NCI-H524 (cell line): ENCODE data around the gene RPL13A.

Source experiments
- DNase-seq, 2 experiments: peaks; one replicate each; lab custom pipeline; 2025; lab: John Stamatoyannopoulos, UW

Gene RPL13A

DNA sequence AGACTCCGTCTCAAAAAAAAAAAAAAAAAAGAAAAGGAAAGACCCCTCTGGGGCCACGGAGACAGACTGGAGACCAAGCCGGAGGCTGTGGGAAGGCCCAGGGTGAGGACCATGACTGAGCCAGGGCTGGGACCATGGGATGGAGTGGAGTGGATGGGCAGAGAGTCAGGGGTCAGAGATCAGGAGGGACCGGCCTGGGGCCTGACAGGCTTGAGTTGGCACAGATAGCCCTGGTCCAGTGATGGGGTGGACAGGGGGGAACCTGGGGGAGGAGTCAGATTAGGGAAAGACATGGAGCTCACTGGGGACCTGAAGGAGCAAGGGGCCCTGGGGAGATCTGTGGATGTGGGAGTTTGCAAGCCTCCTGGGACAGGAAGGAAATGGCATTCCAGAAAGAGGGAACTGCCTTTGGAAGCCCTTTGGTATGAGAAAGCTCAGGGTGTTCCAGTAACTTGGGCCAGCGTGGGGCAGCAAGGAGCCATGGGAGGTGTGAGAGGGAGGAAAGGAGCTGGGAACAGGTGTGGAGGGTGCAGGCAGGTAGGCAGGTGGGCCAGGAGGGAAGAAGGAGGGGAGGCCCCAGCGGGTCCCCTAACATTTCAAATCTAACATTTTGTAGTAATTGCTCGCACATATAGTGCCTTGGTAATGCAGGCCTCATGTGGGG lies 6.3 kb upstream of the RPL13A start:
- DNase-seq, result no peak

DNA sequence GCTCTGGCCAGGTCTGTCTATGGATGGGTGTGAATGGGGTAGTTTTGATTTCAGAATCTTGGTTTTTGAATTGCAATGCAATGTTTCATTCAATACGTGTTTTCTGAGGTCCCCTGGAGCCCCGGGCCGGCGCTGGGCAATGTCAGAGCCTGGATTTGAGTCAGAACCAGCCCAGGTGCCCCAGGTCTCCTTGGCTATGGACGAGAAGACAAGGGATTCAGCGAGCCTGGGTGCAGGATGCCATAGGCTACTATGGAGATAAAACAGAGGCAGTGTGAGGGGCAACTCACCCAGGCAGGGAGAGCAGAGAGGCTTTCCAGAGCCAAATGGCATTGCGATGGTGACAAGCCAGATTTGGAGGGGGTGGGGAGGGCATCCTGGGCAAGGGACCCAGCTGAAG lies 1.2 kb upstream of the RPL13A start:
- DNase-seq, result no peak

DNA sequence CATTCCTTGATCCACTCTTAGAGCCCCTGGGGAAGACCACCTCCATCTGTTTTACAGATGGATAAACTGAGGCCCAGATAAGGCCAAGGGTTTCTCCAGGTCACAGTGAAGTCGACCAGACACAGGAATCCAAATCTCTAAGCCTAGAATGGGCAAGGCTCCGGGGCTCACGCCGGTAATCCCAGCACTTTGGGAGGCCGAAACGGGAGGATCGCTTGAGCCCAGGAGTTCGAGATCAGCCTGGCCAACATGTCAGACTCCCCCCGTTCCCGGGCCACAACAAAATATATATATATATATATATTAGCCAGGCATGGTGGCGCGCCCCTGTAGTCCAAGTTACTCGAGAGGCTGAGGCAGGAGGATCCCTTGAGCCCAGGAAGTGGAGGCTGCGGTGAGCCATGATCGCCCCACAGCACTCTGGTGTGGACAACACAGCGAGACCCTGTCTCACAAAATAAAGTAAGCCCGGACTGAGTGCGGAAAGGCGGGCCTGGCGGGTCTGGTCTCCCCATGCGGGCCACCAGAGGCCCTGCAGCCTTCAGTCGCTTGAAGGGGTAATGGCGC lies 615 bp upstream of the RPL13A start:
- DNase-seq, result no peak

DNA sequence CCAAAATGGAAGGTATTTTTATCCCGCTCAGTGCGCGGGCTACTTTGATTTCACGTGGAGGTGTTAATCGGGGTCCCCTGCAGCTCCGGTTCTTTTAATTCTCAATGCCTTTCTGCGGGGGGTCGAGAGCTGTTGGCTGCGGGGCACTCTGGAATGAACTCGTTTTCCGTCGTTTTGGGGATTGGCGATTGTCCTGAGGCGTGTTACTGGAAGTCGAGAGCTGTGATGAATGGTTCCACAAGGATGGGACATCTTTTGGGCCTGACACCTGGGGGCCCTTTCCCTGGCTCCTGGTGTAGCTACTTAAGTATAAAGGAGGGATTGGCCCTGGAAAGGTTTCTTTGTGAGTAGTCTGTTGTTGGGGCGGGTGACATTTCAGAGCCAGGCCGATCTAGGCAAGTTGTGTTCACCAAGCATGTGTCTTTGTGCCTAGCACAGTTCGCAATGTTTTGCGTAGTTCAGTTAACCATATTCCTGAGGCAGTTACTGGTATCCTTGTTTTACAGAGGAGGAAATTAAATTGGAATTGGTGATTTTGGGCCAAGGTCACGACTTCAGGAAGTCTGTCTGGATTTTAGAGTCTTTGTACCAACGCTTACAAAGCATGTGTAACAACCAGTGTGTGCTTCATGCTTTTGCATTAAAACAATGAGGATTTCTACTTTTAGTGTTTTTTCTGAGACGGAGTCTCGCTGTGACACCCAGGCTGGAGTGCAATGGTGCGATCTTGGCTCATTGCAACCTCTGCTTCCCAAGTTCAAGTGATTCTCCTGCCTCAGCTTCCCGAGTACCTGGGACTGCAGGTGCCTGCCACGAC lies 846 bp downstream of the RPL13A start:
- DNase-seq, result no peak

DNA sequence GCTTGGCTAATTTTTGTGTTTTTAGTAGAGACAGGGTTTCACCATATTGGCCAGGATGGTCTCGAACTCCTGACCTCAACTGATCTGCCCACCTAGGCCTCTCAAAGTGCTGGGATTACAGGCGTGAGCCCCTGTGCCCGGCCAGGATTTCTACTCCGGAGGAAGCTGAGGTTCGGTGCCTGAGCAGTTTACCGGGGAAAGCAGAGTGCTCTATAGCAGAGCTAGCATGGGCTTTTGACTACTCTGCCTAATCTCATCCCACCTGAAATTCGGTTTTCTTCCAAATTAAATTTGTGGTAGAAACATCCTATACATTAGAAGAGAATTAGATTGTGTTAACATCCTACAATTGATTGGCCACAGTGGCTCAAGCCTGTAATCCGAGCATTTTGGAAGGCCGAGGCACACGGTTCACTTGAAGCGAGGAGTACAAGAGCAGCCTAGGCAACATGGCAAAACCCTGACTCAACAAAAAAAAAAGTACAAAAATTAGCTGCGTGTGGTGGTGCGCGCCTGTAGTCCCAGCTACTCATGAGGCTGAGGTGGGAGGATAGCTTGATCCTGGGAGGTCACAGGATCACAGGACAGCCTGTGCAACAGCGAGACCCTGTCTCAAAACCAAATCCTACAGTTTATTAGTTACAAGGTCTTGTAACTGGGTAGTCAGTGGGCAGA lies 1.6 kb downstream of the RPL13A start:
- DNase-seq, result no peak

DNA sequence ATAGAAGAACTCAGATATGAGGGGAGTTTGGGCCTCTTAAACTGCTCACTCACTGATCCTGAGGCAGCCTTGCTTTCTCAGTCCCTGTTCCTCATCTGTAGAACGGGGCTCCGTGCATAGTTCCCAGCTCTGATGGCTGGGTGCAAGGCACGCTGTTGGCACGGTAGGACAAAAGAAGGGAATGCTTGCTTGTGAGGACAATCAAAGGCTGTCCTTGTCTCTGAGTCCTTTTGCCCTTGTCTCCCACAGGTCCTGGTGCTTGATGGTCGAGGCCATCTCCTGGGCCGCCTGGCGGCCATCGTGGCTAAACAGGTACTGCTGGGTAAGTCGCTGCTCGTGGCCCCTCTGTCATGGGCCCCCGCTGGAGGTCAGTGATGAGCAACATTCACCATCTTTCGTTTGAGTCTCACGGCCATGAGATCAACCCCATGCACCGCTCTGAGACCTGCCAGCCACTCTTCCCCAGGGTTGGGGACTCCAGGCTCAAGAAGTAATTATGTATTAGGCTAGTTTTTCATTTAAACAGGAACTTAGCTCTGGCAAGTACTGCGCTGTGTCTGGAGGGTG lies 2.3 kb downstream of the RPL13A start:
- DNase-seq, result no peak

DNA sequence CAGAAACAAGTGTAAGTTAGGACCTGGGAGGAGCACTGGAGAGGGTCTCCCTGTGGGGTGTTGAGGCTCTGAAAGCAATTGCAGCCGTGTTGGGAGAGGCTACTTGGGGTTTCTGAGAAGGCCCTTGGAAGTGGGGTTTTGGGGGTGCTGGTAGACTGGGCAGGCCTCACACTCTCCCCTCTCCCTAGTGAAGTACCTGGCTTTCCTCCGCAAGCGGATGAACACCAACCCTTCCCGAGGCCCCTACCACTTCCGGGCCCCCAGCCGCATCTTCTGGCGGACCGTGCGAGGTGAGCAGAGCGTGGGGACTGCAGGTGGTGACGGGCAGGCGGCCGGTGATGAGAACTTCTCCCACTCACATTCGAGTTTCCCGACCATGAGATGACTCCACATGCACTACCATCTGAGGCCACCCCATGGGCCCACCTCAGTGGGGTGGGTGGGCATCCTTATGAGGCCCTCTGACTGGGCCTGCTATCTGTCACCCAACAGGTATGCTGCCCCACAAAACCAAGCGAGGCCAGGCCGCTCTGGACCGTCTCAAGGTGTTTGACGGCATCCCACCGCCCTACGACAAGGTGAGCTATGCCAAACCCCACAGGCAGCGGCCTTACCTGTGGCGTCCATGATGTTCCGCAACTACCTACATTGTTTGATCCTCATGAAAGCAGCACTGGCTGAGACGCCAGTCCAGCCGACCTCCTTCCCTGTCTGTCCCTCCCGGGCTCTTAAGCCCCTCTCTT lies 3.0 kb downstream of the RPL13A start:
- no peak for DNase-seq

DNA sequence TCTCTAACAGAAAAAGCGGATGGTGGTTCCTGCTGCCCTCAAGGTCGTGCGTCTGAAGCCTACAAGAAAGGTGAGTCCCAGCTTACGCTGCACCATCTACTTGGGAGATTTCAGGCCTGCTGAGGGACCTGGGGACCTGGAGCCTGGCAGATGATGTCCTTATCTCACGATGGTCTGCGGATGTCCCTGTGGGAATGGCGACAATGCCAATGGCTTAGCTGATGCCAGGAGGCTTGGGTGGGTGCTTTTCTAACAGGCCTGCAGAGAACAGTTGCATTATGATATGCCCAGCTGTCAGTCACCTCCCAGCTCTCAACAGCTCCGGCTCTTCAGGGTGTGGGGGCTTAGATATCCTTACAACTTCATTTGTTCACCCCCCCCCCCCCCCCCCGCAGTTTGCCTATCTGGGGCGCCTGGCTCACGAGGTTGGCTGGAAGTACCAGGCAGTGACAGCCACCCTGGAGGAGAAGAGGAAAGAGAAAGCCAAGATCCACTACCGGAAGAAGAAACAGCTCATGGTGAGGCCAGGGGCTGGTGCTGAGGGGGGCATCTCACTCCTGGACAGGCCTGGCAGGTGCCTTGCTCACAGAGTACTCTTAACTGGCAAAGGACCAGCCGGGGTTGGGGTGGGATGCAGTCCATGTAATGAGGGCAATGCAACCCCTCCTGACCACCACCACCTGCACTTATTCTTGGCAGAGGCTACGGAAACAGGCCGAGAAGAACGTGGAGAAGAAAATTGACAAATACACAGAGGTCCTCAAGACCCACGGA lies 3.8 kb downstream of the RPL13A start:
- no peak for DNase-seq

DNA sequence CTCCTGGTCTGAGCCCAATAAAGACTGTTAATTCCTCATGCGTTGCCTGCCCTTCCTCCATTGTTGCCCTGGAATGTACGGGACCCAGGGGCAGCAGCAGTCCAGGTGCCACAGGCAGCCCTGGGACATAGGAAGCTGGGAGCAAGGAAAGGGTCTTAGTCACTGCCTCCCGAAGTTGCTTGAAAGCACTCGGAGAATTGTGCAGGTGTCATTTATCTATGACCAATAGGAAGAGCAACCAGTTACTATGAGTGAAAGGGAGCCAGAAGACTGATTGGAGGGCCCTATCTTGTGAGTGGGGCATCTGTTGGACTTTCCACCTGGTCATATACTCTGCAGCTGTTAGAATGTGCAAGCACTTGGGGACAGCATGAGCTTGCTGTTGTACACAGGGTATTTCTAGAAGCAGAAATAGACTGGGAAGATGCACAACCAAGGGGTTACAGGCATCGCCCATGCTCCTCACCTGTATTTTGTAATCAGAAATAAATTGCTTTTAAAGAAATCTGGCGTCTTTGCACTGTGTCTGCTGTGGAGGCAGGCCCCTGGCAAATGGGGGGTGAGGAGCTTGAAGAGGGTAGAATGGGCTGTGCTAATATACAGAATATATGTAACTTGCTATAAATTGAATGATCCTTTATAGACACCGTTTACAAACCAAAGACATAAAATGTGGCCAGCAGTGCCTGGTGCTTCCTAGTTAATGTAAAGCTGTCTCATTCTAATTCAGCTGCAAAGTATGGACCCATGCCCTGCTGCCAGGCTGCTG lies 4.6 kb downstream of the RPL13A start:
- no peak for DNase-seq

DNA sequence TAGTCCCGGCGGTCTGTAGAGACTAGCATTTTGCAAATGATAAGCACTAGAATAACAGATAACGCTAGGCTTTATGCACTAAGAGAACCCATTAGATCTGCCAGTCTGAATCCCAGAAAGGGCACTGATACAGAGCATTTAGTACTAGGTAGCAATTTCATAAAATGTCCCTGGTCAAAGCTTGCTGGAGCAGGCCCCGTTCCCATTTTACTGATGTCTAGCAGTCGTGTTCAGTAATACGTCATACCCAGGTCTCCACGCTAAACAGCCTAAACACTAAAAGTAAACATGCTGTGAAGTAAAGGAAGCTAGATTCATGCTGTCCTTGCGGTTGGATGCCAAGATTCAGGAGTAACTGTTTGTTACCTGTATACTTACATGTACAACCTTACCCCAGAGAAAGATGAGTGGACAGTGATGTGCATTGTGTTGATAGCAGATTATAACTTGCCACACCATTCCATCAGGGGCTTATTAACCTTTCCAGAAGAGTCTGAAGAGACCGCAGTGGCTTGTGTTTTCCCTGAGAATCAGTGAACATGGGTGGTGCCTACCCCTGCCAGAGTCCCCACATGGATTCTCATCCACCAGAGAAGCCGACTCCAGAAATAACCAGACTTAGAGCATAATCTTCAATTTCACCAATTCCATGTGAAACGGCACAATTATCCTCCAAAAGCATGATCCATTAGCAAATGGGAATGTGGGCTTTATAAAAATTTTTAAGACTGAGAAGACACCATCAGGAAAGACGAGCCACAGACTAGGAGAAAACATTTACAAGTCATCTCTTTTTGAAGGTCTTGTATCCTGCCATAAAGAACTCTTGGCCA lies 5.4 kb downstream of the RPL13A start:
- DNase-seq, result peak in 1 of 2 experiments; percentile 56

DNA sequence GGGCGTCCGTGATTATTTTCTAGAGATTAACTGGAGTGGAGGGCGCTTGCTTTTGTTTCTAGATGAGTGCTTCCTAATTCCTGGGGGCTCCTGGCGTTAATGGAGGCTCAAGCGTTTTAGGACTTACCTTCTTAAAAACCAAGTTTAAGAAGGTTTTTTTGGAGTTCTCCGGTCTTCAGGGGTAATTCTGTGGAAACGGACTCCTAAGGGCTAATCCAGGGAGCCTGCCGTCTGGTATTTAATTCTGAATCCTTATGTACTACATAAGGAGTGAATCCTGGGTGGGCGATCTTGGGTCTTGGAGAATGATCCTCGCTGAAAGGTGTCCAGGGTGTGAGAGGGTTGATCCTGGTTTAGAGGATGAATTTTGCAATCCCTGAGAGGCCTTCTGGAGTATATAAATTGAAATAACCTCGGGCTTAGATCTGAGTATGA lies 9.2 kb downstream of the RPL13A start:
- no peak for DNase-seq

DNA sequence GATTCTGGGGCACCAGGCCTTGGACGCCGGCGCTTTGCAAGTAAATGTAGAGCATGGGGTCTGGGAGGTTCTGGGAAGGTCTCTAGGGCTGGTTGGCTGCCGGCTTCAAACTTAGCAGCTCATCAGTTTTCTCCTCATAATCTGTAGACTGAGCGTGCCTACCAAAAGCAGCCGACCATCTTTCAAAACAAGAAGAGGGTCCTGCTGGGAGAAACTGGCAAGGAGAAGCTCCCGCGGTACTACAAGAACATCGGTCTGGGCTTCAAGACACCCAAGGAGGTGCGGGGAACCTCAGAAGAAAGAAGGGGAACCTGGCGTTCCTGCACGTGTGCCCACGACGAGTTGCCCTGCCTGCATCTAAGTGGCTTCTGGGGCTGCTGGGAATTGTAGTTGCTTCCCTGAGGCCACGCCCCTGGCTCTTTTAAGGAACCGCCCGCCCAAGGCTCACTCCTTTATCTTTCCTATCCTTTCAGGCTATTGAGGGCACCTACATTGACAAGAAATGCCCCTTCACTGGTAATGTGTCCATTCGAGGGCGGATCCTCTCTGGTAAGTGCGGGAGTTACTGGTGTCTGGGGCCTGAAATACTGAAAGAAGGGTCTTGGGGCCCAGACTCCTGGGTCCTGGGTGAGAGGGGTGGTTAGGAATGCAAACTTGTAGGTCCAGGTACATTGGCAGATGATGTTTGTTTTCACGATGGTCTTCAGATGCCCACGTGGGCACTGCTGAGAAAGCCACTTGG lies 9.8 kb downstream of the RPL13A start:
- DNase-seq, result peak in 1 of 2 experiments; percentile 35

DNA sequence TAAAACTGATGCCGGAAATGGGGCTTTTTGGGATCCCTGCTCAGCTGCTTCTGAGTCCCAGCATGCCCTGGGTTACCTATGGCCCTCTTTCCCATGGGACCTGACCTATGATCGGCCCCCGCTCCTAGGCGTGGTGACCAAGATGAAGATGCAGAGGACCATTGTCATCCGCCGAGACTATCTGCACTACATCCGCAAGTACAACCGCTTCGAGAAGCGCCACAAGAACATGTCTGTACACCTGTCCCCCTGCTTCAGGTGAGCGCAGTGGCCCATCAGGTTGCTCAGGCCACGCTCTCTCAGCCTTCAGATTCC lies 10.3 kb downstream of the RPL13A start:
- DNase-seq, result no peak

DNA sequence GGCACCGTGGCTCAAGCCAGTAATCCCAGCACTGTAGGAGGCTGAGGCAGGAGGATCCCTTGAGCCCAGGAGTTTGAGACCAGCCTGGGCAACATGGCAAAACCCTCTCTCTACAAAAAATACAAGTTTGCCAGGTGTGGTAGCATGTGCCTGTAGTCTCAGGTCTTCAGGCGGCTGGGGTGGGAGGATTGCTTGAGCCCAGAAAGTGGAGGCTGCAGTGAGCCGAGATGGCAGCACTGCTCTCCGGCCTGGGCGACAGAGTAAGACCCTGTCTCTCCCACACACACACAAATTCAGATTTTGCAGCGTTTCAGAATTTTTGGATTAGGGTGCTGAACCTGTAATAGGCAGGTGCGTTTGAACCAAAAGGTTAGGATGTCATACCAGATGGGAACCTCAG lies 11.1 kb downstream of the RPL13A start:
- DNase-seq, result no peak

DNA sequence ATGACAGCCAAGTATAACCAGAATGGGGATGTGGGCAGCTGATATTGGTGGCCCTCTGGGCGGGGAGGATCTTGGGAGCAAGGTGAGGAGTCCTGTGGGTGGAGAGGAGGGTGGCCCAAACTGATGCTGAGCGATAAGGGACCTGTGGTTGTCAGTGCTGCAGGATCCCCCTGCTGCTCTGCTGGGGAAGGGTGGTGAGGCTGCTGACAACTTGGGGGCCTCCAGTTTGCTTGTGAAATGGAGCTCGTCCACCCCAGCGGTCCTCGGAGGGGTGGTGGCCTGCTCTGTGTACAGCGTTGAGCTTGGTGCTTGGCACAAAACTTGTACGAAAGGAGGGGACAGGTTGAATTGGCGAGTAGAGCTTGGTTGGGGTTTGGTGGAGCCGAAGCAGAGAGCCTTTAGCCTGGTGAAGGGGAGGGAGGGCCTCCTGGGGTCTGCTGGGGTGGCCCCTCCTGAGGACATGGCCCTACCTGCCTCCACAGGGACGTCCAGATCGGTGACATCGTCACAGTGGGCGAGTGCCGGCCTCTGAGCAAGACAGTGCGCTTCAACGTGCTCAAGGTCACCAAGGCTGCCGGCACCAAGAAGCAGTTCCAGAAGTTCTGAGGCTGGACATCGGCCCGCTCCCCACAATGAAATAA lies 11.7 kb downstream of the RPL13A start:
- no peak for DNase-seq

DNA sequence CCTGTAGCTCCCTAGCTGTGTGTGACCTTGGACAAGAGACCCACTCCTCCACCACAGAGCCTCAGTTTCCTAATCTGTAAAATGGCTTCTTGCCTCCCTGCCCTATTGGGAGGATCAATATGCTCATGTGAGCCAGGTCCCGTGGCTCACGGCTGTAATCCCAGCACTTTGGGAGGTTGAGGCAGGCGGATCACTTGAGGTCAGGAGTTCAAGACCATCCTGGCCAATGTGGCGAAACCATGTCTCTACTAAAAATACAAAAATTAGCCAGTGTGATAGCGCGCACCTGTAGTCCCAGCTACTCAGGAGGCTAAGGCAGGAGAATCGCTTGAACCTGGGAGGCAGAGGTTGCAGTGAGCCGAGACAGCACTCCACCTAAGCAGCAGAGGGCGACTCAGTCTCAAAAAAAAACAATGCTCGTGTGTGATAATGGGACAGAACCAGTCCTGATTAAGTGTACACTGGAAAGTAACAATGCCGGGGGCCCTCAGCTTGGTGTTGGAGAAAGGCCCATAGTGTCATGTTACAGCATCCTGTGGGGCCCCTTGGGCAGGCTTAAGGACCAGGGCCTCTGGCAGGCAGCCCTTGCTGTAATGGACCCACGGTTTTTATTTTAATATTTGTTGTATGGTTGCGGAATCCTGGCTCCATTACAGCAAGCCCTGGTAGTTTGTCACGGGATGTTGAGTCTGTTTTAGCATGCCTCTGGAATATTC lies 15.6 kb downstream of the RPL13A start:
- DNase-seq, result peak; percentile 68 to 84

DNA sequence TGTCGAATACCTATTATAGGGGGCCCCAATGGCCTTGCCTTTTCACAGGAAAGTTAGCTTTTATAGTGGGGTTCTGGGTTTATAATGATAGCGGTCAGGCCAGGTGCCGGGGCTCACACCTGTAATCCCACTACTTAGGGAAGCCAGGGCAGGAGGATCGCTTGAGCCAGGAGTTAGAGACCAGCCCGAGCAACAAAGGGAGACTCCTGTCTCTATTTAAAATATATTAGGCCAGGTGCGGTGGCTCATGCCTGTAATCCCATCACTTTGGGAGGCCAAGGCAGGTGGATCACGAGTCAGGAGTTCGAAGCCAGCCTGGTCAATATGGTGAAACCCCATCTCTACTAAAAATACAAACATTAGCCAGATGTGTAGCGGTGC lies 16.2 kb downstream of the RPL13A start:
- DNase-seq, result no peak
